GM23338 (cell line): ENCODE data around the gene ZNF644. TPM values are rescaled to one million over a fixed set of nuclear protein-coding genes. Genes with fewer than 3 reads are reported as not detected.

Source experiments
- ATAC-seq: fragments of 200-7000 bp; cut with Tn5 transposase; 3 replicates; pipeline ENCODE4 v1.9.1; 2020
- DNase-seq: peaks from one replicate; pipeline ENCODE4 v3.0.0-alpha.2; 2015; ENCODE audit warnings: low spot score
- H2AFZ ChIP-seq: fragments of 200-600 bp; sonication (generic); 2 replicates; pipeline ENCODE4 v1.8.0; 2016; ENCODE audit warnings: antibody characterized with exemption, mild to moderate bottlenecking, moderate library complexity
- H3F3A ChIP-seq: fragments of 200-600 bp; sonication (generic); replicated peaks from 2 replicates; pipeline ENCODE4 v1.8.0; 2017; ENCODE audit warnings: antibody characterized with exemption, mixed run types, low read depth
- H3K27ac ChIP-seq: fragments of 200-600 bp; sonication (generic); 2 replicates; pipeline ENCODE4 v1.6.1; 2016; ENCODE audit warnings: low read depth
- H3K27me3 ChIP-seq: fragments of 200-600 bp; sonication (generic); 2 replicates; pipeline ENCODE4 v1.8.0; 2016; ENCODE audit warnings: mild to moderate bottlenecking, mixed run types, moderate library complexity; ENCODE audit not compliant: insufficient read depth
- H3K36me3 ChIP-seq: fragments of 200-600 bp; sonication (generic); 2 replicates; pipeline ENCODE4 v1.8.0; 2016; ENCODE audit warnings: mild to moderate bottlenecking; ENCODE audit not compliant: insufficient read depth
- H3K4me1 ChIP-seq: fragments of 200-600 bp; sonication (generic); 2 replicates; pipeline ENCODE4 v1.8.0; 2016; ENCODE audit warnings: mild to moderate bottlenecking, moderate library complexity; ENCODE audit not compliant: insufficient read depth
- H3K4me2 ChIP-seq: fragments of 200-600 bp; sonication (generic); 2 replicates; pipeline ENCODE4 v1.7.1; 2017; ENCODE audit warnings: mixed run types
- H3K4me3 ChIP-seq: fragments of 200-600 bp; sonication (generic); 2 replicates; pipeline ENCODE4 v1.6.1; 2016; ENCODE audit warnings: mixed run types
- H3K79me2 ChIP-seq: fragments of 200-600 bp; sonication (generic); replicated peaks from 2 replicates; pipeline ENCODE4 v1.8.0; 2017; ENCODE audit warnings: mild to moderate bottlenecking; ENCODE audit not compliant: insufficient read depth
- H3K9me2 ChIP-seq: fragments of 200-600 bp; sonication (generic); 2 replicates; pipeline ENCODE4 v1.8.0; 2017; ENCODE audit not compliant: insufficient read depth
- H4K20me1 ChIP-seq: fragments of 200-600 bp; sonication (generic); replicated peaks from 2 replicates; pipeline ENCODE4 v1.8.0; 2017; ENCODE audit warnings: mild to moderate bottlenecking; ENCODE audit not compliant: insufficient read depth
- H3K27ac Mint-ChIP-seq: 2 replicates; pipeline ENCODE4 v1.8.0; 2020; ENCODE audit warnings: inconsistent platforms, mild to moderate bottlenecking, moderate library complexity, mixed read lengths
- H3K27me3 Mint-ChIP-seq: 3 replicates; pipeline ENCODE4 v1.8.0; 2022; ENCODE audit warnings: low read depth, mild to moderate bottlenecking, moderate library complexity, mixed read lengths, inconsistent platforms; ENCODE audit not compliant: insufficient read depth, poor library complexity
- H3K36me3 Mint-ChIP-seq: 3 replicates; pipeline ENCODE4 v1.8.0; 2021; ENCODE audit warnings: low read depth, mild to moderate bottlenecking, inconsistent platforms, moderate library complexity, mixed read lengths
- H3K4me1 Mint-ChIP-seq: 3 replicates; pipeline ENCODE4 v1.8.0; 2020; ENCODE audit warnings: mild to moderate bottlenecking, inconsistent platforms, mixed read lengths
- H3K4me3 Mint-ChIP-seq: 3 replicates; pipeline ENCODE4 v1.8.0; 2021; ENCODE audit warnings: moderate library complexity, mild to moderate bottlenecking, inconsistent platforms, mixed read lengths
- H3K9me3 Mint-ChIP-seq: 3 replicates; pipeline ENCODE4 v1.8.0; 2020; ENCODE audit warnings: moderate library complexity, mild to moderate bottlenecking, inconsistent platforms, mixed read lengths
- CREB1 ChIP-seq: fragments of 250-450 bp; sonication (Bioruptor Pico); IDR thresholded peaks from 2 replicates; pipeline ENCODE4 v1.5.0; 2020; ENCODE audit warnings: low read depth, mild to moderate bottlenecking, moderate library complexity
- EZH2 ChIP-seq: fragments of 200-600 bp; sonication (generic); IDR thresholded peaks from one replicate; pipeline ENCODE4 v1.8.0; 2017; ENCODE audit warnings: antibody characterized with exemption, mild to moderate bottlenecking, low read depth; ENCODE audit not compliant: unreplicated experiment
- EZH2phosphoT487 ChIP-seq: fragments of 200-600 bp; sonication (generic); IDR thresholded peaks from one replicate; pipeline ENCODE4 v1.8.1; 2018; ENCODE audit warnings: antibody characterized with exemption; ENCODE audit not compliant: unreplicated experiment
- JUNB ChIP-seq: IDR thresholded peaks from one replicate; pipeline ENCODE4 v1.6.1; 2016; ENCODE audit warnings: antibody characterized with exemption; ENCODE audit not compliant: unreplicated experiment
- NANOG ChIP-seq: IDR thresholded peaks from 2 replicates; pipeline ENCODE4 v1.6.1; 2016; ENCODE audit warnings: antibody characterized with exemption, borderline replicate concordance
- REST ChIP-seq: IDR thresholded peaks from one replicate; pipeline ENCODE4 v1.6.1; 2018; ENCODE audit warnings: antibody characterized with exemption; ENCODE audit not compliant: unreplicated experiment
- ZNF114 ChIP-seq: fragments of 250-450 bp; sonication (Bioruptor Pico); IDR thresholded peaks from 2 replicates; pipeline ENCODE4 v1.5.0; 2020; ENCODE audit warnings: mild to moderate bottlenecking, moderate library complexity
- ZNF331 ChIP-seq: fragments of 250-450 bp; sonication (Bioruptor Pico); IDR thresholded peaks from 2 replicates; pipeline ENCODE4 v1.5.0; 2020; ENCODE audit warnings: low read depth, mild to moderate bottlenecking, moderate library complexity
- polyA plus RNA-seq: library from polyadenylated mRNA; unstranded; fragments of >200 nt; fragmentation: Nextera tagmentation; extraction: Ambion mirVana; gene quantifications from 2 replicates; pipeline ENCODE4 v1.2.1, GENCODE V29; 2016
- total RNA-seq: library from RNA; depleted of rRNA; stranded (reverse); fragments of >200 nt; shearing (Covaris generic); gene quantifications from 2 replicates; pipeline ENCODE4 v1.2.3, GENCODE V29; 2014
- TF ChIP-seq, protein P1 (sequence below): fragments of 250-450 bp; sonication (Bioruptor Pico); IDR thresholded peaks from 2 replicates; pipeline ENCODE4 v1.5.0; 2020; ENCODE audit warnings: mild to moderate bottlenecking, moderate library complexity

The ZNF644 gene
- total and polyA plus RNA-seq, 2 experiments from 2014 or later = 101 to 103 TPM

- no peak overlapping the region; the same call in none of the 2 replicates for H3K27ac Mint-ChIP-seq
These were observed 99.6 kb downstream of the ZNF644 start for GRCh38 chr1:90922202-90922601.

More at GRCh38 chr1:90922202-90922601, 99.6 kb downstream of the ZNF644 start:
- Histone ChIP-seq H3K4me1 (peaks cover 66% of the 10 kb centered on the region), H3K79me2 (peaks cover 94% of the 10 kb centered on the region), H3K4me3 (no peak overlapping the region), H3K9me2 (no peaks in the 10 kb centered on the region), H4K20me1 (peaks cover 6% of the 10 kb centered on the region; the same call in 1 of the 2 replicates), H3K27me3 (no peaks in the 10 kb centered on the region), H3F3A (no peaks in the 10 kb centered on the region), H3K27ac (no peak overlapping the region), H3K36me3 (no peaks in the 10 kb centered on the region), H2AFZ (no peak overlapping the region), H3K4me2 (no peak overlapping the region)
- no peak for TF ChIP-seq JUNB
- no peak for TF ChIP-seq CREB1 (CRISPR knock-in tag)
- no peak for TF ChIP-seq ZNF114 (CRISPR knock-in tag)
- no peak for TF ChIP-seq REST
- no peak for TF ChIP-seq NANOG
- TF ChIP-seq ZNF331 = no peak
- TF ChIP-seq, protein P1, sequence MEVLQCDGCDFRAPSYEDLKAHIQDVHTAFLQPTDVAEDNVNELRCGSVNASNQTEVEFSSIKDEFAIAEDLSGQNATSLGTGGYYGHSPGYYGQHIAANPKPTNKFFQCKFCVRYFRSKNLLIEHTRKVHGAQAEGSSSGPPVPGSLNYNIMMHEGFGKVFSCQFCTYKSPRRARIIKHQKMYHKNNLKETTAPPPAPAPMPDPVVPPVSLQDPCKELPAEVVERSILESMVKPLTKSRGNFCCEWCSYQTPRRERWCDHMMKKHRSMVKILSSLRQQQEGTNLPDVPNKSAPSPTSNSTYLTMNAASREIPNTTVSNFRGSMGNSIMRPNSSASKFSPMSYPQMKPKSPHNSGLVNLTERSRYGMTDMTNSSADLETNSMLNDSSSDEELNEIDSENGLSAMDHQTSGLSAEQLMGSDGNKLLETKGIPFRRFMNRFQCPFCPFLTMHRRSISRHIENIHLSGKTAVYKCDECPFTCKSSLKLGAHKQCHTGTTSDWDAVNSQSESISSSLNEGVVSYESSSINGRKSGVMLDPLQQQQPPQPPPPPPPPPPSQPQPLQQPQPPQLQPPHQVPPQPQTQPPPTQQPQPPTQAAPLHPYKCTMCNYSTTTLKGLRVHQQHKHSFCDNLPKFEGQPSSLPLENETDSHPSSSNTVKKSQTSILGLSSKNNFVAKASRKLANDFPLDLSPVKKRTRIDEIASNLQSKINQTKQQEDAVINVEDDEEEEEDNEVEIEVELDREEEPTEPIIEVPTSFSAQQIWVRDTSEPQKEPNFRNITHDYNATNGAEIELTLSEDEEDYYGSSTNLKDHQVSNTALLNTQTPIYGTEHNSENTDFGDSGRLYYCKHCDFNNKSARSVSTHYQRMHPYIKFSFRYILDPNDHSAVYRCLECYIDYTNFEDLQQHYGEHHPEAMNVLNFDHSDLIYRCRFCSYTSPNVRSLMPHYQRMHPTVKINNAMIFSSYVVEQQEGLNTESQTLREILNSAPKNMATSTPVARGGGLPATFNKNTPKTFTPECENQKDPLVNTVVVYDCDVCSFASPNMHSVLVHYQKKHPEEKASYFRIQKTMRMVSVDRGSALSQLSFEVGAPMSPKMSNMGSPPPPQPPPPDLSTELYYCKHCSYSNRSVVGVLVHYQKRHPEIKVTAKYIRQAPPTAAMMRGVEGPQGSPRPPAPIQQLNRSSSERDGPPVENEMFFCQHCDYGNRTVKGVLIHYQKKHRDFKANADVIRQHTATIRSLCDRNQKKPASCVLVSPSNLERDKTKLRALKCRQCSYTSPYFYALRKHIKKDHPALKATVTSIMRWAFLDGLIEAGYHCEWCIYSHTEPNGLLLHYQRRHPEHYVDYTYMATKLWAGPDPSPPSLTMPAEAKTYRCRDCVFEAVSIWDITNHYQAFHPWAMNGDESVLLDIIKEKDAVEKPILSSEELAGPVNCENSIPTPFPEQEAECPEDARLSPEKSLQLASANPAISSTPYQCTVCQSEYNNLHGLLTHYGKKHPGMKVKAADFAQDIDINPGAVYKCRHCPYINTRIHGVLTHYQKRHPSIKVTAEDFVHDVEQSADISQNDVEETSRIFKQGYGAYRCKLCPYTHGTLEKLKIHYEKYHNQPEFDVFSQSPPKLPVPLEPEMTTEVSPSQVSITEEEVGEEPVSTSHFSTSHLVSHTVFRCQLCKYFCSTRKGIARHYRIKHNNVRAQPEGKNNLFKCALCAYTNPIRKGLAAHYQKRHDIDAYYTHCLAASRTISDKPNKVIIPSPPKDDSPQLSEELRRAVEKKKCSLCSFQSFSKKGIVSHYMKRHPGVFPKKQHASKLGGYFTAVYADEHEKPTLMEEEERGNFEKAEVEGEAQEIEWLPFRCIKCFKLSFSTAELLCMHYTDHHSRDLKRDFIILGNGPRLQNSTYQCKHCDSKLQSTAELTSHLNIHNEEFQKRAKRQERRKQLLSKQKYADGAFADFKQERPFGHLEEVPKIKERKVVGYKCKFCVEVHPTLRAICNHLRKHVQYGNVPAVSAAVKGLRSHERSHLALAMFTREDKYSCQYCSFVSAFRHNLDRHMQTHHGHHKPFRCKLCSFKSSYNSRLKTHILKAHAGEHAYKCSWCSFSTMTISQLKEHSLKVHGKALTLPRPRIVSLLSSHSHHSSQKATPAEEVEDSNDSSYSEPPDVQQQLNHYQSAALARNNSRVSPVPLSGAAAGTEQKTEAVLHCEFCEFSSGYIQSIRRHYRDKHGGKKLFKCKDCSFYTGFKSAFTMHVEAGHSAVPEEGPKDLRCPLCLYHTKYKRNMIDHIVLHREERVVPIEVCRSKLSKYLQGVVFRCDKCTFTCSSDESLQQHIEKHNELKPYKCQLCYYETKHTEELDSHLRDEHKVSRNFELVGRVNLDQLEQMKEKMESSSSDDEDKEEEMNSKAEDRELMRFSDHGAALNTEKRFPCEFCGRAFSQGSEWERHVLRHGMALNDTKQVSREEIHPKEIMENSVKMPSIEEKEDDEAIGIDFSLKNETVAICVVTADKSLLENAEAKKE (CRISPR knock-in tag) = no peak
- no peak for TF ChIP-seq EZH2phosphoT487
- no peak for TF ChIP-seq EZH2
- Mint-ChIP-seq H3K36me3 (peaks cover 8% of the 10 kb centered on the region; the same call in 2 of the 3 replicates), H3K27me3 (peaks cover 2% of the 10 kb centered on the region), H3K4me3 (no peak overlapping the region), H3K9me3 (no peaks in the 10 kb centered on the region), H3K4me1 (peaks cover 81% of the 10 kb centered on the region)
- no peak for ATAC-seq
- no peak for DNase-seq
